GM12801 (cell line): ENCODE measurements around the gene GJA9.

Source experiments
- CTCF ChIP-seq: IDR thresholded peaks from one replicate; pipeline ENCODE4 v1.5.1; 2011; ENCODE audit warnings: control low read depth; ENCODE audit not compliant: insufficient read length; ENCODE audit errors: extremely low read depth

Gene GJA9

GRCh38 chr1:38826886-38827285 is 54.5 kb downstream of the GJA9 start:
- TF ChIP-seq CTCF = no peak

- no peak for TF ChIP-seq CTCF
Observed at GRCh38 chr1:38826262-38826661, 55.1 kb downstream of the GJA9 start.
